ENCODE measurements around the gene GHDC.

- TF ChIP-seq EZH2 (IDR thresholded peaks at IDR 0.05; ENCODE audit: borderline replicate concordance, low read length) (no peak), CTCF (IDR thresholded peaks at IDR 0.05; ENCODE audit: low read length) (no peak)
These were observed 6.6 kb upstream of the GHDC start for GRCh38 chr17:42200706-42201457.

Data from OCI-LY1 (cell line).